ENCODE measurements around the gene CD200R1.
"Not testable (repeated sequence)": the region's sequence is repeated elsewhere in the genome, so short reads cannot be mapped to it uniquely, and the experiment has no call there.

CD200R1 gene

GRCh38 chr3:112973325-112974177 lies 1.4 kb downstream of the CD200R1 start:
- DNase-seq: no peak

GRCh38 chr3:112972158-112972557 lies 2.7 kb downstream of the CD200R1 start:
- DNase-seq: no peak

DNA sequence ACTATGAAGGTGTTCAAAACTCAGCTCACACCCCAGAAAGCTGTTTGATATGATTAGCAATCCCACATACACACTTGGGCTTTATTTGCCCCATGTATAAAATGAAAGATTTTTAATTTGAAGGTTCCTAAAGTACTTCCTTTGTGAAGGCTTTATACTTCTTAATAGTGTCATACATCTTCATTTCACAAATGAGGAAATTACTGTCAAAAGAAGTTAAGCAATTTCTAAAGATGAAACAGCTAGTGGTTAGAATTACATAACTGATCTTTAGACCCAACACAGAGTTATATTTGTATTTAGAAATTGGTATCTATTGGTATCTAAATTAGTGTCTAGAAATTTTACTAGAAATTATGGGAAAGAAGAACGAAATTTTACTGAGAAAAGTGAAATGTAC lies 7.1 kb downstream of the CD200R1 start:
- DNase-seq: no peak

- DNase-seq: no peak
Observed at GRCh38 chr3:112967425-112967824, 7.5 kb downstream of the CD200R1 start.

GRCh38 chr3:112966633-112967032 lies 8.3 kb downstream of the CD200R1 start:
- DNase-seq: no peak

DNA sequence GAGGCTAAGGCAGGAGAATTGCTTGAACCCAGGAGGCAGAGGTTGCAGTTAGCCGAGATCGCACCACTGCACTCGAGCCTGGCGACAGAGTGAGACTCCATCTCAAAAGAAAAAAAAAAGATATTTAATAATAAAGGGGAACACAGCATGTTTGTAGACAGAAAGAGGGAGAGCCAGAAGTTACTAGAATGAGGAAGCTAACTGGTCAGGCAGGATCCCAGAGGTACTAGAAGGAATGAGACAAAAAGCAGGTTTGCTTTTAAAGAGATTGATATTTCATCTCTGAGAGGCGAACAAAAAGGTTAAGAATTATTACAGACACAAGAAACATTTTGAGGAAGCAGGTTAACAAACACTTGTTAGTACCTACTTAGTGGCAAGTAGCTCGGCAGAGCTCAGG lies 9.2 kb downstream of the CD200R1 start:
- no peak for DNase-seq

GRCh38 chr3:112963683-112964082 lies 11.2 kb downstream of the CD200R1 start:
- no peak for DNase-seq

GRCh38 chr3:112958811-112959560 lies 15.9 kb downstream of the CD200R1 start:
- no peak for DNase-seq

DNA sequence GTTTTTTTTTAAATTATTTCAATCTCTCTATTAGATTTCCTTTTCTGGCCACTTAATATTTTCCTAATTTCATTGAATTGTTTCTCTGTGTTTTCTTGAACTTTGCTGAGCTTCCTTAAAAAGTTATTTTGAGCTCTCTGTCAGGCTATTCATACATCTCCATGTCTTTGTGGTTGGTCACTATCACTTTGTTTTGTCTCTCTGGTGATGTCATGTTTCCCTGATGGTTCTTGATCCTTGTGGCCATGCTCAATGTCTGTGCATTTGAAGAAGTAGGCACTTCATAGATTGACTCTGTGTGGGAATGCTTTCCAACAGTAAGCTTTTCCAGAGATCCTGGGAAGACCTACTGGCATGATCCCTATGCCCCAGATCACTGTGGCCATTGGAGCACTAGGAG lies 18.6 kb downstream of the CD200R1 start:
- DNase-seq: no peak

GRCh38 chr3:112948346-112948838 lies 26.5 kb downstream of the CD200R1 start:
- DNase-seq: no peak

DNA sequence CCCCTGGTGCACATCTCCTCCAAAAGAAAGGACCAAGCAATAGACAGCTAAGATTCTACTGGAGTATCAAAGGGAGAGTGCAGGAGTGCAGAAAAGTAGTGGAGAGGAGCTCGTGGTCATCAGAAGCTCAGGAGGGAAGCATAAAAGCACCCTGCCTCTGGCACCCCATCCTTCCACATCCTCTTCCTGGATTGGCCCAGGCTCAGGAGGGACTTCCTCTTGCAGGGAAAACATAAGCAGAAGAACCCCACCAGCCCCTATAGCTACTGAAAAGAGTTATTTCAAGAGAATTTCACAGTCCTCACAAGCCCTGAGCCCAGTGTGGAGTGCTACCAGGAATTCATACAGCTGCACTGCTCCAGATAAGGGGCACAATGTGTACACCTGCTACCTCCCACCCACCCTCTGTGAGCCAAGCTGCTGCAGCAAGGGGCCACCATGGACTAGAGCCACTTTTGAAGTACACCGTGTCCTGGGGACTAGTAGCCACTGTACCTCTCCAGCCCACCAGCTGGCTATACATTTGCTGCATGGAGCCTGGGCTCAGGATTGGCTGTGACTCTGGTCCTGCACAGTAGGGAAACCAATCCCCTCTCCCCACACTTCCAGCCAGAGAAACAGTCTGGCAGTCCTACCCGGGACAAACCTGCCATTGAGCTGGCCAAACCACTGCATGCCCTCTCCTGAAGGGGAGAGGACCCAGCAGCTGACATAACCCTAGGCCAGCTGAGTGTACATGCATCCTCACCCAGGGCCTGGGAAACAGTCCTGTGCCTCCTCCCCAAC lies 43.0 kb downstream of the CD200R1 start:
- no peak for DNase-seq

DNA sequence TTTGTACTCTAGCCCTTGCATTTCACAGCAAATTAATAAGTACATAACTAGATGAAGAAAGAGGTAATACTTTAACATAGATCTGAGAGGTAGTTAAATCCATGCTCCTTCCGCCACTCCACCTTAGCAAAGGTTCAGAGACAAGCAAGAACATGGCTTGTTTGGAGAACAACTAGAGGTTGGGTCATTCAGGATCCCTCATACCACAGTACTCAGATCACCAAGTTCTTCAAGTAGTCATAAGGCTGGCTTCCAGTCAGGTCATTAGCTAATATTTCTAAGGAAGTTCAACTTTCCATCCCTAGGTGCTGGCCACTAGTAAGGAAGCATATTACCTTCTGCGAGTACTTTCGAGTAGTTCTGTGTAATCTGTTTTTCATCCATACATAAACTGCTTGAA lies 44.1 kb downstream of the CD200R1 start:
- DNase-seq: peak; percentile 2

DNA sequence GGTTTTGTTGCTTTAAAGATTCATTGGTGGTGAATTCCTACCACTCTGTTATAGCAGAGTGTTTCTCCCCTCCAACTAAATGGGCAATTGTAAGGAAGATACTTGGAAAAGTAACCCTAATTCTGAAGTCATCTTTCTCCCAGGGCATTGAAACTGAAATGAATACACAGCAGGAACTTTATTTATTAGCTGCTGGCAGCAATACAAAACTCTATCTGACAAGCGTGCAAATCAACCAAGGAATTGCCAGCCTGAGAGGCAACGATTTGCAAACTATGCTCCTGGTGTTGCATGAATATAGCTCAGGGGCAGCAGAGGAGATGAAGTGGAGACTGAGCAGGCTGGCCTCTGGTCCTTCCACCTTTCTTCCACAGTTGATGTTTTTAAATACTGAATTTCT lies 48.9 kb downstream of the CD200R1 start:
- DNase-seq: peak; percentile 7

DNA sequence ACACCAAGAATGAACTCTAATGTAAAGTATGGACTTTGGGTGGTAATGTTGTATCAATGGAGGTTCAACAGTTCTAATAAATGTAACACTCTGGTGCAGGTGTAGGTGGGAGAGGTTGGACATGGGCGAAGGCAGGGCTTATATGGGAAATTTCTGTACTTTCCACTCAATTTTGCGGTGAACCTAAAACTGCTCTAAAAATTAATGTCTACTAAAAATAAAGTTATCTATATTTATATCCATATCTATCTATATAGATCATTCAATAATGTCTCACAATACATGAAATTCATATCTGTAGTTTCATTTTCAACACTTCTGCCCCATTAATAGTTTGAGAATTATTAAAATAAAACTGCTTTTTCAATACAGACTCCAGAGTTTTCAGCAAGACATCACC lies 49.3 kb downstream of the CD200R1 start:
- DNase-seq: no peak

GRCh38 chr3:112919541-112919940 lies 55.4 kb downstream of the CD200R1 start:
- not testable (repeated sequence) for DNase-seq

GRCh38 chr3:112908252-112908651 lies 66.7 kb downstream of the CD200R1 start:
- no peak for DNase-seq

DNA sequence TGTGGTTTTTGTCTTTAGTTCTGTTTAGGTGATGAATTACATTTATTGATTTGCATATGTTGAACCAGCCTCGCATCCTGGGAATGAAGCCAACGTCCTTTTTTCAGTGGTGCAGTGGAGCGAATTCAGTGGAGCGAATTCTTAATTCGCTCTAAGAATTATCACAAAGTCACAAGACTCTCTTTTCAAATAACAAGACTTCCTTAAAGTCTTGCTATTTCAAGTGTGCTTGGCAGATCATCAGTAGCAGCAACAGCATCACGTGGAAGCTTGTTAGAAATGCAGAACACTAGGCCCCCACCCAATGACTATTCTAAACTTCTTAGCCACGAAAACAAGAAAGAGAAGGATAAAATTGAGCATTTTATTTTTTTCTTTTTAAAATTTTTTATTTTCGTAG lies 70.1 kb downstream of the CD200R1 start:
- DNase-seq: no peak

GRCh38 chr3:112900113-112900512 lies 74.8 kb downstream of the CD200R1 start:
- DNase-seq: no peak

DNA sequence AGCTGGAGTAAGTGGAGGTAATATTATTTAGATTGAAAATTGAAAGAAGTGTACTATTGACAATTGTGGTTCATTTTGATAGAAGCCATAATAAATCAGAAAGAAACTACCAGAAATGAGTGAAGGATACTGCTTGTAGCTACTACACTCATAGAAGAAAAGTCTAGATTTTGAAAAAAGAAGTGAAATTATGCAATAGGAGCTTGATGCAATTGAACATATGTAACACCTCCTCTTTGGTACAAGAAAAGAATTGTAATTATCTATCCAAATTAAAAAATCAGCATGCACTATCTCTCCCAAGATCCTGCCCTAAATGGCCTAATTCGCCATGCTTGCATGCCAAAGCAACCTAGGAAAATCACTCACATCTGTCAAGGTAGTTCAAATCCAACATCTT lies 77.1 kb downstream of the CD200R1 start:
- no peak for DNase-seq

DNA sequence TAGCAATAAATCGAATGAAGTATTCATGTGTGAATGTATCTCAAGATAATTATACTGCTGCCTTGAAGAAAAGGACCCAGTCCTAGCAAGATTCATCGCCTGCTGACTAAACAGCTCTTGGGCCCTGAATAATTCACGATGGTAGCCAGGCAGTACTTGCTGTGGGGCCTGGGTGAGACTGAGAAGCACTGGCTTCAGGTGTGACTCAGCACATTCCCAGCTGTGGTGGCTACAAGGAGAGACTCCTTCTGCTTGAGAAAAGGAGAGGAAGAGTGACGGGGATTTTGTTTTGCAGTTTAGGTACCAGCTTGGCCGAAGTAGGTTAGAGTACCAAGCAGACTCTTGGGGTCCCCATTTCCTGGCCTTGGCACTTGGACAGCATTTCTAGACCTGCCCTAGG lies 80.6 kb downstream of the CD200R1 start:
- DNase-seq: peak; percentile 24

- no peak for DNase-seq
Observed at GRCh38 chr3:112889357-112889756, 85.5 kb downstream of the CD200R1 start.

DNA sequence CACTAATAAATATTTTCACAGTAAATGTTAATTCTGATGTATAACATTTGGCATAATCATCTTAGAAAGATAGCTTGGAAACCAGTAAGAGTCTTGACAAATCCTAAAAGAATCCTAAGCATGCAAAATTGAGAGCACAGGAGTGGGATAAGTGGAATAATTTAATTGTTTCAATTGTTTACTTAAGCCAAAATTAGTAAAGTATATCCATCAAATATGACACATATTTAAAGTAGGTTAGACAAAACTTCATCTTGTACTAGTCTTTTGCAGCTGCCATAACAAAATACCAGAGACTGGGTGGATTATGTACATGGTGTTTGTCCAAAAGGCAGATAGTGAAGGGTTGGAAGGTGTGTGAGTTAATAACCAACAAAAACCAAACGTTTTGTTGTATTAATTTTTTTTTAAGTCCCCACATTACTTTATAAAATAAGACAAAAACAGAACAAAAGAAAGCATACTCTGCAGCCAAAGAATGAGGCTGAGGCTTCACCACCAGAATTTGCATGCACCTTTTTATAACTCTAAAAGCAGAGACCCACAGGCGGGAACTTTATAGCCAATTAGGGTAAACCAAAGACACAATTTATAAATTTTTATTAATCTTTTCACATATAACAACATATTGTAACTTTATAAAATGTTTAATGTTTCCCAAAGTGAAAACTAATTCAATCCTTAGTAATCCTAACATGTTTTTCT lies 86.4 kb downstream of the CD200R1 start:
- DNase-seq: peak; percentile 18

All from EL (cell line).